CMK (cell line): ENCODE results near the gene ZNF598.

Source experiments
- DNase-seq: peaks from one replicate; pipeline ENCODE4 v3.0.0-alpha.2; 2010; ENCODE audit warnings: low read depth

Gene ZNF598

DNA sequence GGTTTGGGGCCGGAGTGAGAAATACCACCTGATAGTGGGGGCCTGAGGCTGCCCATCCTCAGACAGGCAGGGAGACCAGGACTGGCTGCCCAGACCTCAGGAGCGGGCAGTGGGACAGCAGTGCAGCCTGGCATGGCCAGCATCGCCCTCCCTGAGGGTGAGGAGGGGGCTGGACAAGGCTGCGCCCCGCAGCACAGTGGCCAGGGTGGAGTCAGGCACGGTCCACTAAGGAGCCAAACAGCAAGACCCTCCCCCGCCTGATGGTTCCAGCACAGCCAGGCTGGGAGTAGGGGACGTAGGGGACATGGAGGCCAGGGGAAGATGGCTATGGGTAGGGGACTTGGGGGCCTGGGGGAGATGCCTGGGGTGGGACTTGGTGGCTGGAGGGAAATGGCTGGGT lies 3.3 kb downstream of the ZNF598 start:
- no peak for DNase-seq

GRCh38 chr16:2005646-2006045 lies 4.0 kb downstream of the ZNF598 start:
- DNase-seq: no peak

DNA sequence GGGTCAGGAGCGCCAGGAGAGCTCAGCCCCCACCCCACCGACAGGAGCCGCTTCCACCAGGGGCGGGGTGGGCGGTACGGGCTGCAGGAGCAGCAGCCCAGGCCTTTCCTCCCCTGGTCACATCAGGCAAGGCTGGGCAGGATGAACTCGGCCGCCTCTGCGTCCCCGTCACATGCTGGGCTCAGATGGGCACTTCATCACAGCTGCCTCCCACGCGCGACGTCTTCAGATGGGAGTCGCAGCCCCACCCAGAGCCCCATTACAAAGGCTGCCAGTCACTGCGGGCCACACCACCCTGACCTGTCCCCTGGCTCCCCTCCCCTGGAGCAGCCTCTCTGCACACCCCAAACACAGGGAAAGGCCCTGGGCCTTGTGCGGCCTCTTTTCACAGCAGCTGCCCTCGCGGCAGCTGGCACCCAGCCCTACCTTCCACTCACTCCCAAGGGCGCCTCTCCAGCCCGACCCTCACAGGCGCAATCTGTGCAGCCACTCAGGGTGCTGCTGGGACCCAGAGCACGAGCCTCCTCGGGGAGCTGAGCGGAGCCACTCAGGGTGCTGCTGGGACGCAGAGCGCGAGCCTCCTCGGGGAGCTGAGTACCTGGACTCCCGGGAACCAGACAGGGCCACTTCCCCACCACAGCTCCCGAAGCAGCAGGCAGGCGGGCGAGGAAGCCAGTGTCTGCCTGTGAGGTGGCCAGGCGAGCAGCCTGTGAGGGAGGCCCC lies 4.7 kb downstream of the ZNF598 start:
- DNase-seq: no peak

- DNase-seq: no peak
Measured at GRCh38 chr16:2003827-2004641, 5.6 kb downstream of the ZNF598 start.

DNA sequence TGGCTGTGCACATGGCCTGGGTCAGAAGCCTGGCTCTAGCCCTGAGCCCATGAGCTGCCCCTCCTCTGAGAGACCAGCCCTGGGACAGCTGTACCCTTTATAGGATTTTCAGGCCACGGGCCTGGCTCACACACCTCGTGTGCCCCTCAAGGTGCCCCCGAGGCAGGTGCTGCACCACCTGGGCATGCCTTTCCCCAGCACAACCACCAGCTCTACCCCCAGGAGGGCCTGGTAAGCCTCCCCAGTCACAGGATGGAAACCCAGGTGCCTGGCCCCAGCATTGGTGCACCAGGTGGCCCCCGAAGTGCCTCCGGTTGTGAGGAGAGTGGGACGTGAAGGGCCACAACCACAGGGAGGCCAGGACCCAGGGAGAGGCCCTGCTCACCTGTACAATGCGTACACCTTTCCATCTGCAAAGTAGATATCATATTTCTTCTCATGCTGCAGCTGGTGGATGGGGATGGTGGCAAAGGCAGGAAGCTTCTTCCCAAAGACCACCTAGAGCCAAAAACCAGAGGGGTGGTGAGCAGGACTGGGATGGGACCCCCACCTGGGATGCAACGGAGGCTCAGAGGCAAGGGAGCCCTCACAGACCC lies 6.3 kb downstream of the ZNF598 start:
- no peak for DNase-seq

- no peak for DNase-seq
Measured at GRCh38 chr16:2002406-2003230, 7.0 kb downstream of the ZNF598 start.

GRCh38 chr16:2001456-2002355 lies 7.9 kb downstream of the ZNF598 start:
- no peak for DNase-seq

- no peak for DNase-seq
Measured at GRCh38 chr16:2001035-2001434, 8.6 kb downstream of the ZNF598 start.

DNA sequence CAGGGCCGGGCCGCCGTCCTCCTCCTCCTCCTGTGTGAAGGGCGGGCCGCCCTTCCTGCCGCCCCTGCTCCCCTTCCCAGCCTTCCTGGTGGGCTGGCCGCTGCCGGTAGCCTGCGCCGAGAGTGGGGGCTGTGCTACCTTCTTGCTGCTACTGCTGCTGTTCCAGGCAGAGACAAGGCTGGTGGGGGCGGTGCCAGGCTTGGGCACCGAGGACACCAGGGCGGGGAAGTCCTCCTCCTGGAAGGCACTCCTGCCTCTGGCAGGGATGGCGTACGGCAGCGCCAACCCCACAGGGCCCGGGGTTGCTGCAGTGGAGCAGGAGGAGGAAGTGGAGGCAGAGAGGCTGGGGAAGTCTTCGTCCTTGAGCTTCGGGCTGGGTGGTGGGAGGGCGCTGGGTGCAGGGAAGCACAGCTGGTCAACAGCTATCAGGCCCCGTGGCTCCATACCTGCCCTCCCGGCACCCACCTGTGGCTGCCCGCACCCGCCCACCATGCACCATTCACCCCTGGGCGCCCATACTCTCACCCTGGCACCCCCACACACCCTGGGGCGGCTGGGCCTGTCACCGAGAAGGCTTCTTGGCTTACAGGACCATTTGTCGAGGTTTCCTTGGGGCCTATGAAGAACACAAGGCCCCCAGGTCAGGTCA lies 9.6 kb downstream of the ZNF598 start:
- DNase-seq: no peak

DNA sequence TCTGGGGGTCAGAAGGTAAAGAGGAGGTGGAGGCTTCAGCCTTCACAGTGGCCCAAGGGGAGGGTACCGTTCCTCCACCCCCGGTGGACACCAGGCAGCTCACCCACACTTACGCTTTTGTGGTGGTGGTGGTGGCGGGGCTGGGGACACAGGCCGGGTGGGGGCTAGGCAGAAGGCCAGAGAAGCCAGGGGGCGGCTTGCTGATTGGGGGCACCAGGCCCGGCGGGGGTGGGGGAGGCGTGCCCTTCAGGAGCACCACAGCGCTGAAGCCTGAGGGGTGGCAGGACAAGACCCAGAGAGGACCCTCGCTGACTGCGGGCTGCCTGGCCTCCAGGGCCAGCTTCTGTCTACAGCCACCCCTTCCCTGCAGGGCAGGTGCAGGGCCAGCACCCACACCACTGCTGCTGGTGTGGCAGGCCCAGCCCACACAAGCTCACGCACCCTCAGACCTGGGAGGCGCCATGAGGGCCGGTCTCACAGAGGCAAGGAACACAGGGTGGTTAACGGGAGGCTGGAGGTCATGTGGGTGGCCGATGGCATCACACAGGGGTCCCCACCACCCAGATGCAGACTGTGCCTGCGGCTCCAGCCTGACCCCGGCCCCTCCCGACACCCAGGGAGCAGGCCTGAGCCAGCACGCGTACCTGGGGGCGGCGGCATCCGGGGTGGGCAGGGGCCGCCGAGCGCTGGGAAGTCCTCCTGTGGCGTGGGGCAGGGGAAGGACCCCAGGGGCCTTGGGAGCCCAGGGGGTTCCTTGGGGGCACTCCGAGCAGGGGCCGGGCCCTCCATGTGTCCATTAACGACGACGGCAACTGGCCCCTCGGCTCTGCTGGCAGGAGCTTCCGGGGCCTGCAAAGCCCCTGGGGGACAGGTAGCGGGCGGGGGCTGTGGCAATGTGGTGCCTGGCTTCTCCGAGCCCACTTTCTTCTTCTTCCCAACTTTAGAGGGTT lies 10.5 kb downstream of the ZNF598 start:
- DNase-seq: no peak

DNA sequence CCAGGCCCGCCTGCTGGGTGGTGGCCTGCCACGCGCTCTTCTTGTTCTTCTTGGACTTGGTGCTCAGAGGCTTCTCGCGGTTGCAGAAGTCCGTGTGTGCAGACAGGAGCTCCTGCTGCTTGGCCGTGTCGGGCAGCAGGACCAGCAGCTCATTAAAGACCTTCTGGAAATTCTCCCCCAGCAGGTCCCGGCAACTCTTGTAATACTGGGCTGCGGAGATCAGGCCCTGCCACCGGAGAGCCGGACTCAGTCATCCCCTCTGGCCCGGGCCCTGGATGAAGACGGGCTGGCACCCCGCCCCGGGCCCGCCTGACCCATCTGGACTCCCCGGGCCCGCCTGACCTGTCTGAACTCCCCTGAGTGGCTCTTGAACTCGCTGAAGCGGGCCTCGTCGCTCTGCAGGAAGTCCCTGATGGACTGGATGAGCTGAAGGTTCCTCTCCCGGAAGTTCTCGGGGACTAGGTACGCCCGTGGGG lies 11.2 kb downstream of the ZNF598 start:
- no peak for DNase-seq

DNA sequence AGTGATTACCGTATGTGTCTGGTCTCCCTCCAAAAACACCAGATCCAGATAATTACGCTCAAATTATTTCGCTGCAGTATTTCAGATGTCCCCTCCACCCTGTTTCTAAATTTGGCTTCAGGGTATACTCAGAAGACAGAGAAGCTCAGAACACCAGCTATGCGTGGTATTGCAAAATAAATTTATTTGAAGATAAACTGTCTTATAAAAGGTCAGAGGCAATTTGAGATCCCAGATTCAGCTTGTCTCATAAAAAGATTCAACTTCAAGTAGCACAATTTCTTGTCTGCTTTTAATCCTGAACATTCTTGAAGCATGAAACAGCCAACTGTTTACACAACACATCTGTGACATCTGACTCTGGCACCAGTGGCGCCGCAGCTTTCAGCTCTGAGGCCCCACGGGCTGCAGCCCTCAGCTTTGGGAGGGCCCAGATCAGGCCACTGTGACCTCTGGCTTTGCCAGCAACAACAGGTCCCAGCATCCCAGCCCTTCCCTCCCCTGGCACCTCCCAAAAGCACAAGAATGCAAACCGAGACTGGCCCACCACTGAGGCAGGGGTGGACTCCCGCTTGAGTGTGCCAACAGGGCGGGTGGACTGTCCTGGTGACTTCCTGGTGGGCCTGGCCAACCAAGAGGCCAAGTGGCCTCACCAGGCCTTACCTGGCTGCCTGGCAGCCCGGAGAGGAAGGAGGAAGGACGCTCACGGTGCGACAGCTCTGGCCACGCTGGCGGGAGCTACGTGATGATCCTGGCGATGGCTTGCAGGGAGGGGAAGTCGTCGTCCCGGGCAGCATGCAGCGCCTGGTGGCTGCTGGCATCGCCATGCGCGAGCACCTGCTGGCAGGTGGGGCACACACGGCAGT lies 11.9 kb downstream of the ZNF598 start:
- no peak for DNase-seq

GRCh38 chr16:1993731-1994131 lies 15.9 kb downstream of the ZNF598 start:
- DNase-seq: no peak

DNA sequence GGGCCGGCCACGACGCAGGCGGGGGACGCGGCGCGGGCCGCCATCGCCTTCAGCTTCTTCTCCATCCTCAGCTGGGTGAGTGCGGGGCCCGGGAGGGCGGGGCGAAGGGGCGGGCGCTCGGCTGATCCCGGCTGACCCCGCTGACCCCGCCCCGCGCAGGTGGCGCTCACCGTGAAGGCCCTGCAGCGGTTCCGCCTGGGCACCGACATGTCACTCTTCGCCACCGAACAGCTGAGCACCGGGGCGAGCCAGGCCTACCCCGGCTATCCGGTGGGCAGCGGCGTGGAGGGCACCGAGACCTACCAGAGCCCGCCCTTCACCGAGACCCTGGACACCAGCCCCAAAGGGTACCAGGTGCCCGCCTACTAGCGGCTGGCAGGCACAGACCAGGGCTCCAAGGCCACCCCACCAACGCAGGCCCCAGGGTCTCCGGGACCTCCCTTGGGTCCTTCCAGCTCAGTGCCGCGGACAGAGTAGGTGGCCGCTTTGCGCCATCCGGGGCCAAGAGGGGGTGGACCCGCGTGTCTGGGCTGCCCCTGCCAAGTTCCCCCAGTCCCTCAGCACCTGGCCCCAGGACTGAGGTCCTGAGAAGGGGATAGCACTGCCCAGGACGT lies 16.8 kb downstream of the ZNF598 start:
- DNase-seq: no peak

DNA sequence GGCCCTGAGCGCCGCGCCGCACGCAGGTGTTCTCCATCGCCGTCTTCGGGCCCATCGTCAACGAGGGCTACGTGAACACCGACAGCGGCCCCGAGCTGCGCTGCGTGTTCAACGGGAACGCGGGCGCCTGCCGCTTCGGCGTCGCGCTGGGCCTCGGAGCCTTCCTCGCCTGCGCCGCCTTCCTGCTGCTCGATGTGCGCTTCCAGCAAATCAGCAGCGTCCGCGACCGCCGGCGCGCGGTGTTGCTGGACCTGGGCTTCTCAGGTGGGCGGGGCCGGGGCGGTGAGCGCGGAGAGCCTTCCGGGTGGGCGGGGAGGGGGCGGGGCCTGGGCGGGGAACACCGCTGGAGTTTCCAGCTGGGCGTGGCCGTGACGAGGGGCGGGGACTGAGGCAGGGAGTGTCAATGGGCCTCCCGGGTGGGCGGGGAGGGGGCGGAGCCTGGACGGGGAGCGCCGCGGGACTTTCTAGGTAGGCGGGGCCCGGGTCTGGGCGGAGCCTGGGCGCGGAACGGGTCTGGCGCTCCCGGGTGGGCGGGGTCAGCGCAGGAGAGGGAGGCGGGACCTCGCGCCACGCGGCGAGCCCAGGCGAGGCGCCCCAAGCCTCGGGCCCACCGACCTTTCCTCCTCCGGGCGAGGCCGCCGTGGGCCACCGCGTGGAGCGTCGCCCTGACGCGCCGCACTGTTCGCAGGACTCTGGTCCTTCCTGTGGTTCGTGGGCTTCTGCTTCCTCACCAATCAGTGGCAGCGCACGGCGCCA lies 17.5 kb downstream of the ZNF598 start:
- peak; percentile 74 for DNase-seq

DNA sequence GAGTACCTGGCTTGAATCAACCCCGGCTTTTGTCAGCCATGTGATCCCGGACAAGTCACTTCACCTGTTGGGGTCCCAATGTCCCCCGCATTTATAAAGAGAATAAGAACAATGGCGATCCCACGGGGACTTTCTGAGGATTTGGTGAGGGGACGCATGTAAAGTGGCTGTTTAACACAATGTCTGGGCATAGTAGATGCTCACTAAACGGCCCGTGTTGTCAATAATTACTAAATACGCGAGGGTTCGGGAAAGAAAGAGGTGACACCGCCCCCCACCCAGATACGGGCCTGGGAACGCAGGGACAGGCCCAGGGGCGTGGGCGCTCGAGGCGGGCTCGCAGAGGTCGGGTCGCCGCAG lies 18.1 kb downstream of the ZNF598 start:
- no peak for DNase-seq

DNA sequence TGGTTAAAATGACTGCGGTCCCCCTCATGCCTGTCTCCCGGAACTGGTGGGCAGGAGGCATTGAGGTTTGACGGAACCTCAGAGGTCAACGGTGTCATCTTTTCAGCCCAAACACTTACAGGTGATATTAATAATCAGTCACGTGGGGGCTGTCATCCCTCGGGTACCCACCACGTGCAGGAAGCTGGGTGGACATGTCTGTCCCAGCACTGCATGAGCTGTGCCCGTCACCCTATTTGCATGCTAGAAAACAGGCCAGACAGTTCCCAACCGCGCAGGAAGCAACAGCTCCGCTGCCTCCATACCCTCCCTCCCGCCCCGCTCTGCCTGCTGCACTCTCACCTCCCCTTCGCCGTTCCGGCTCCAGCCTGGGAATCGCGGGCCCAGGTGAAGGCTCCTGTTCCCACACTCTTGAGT lies 18.5 kb downstream of the ZNF598 start:
- no peak for DNase-seq
